Activated naive CD4-positive, alpha-beta T cell (primary cell): ENCODE results near the gene SSTR5.
"Not testable (repeated sequence)": the region's sequence is repeated elsewhere in the genome, so short reads cannot be mapped to it uniquely, and the experiment has no call there.

Experiments used
- DNase-seq, 4 experiments: peaks; one replicate each; lab custom pipeline; 2025; lab: John Stamatoyannopoulos, UW

The SSTR5 gene

DNA sequence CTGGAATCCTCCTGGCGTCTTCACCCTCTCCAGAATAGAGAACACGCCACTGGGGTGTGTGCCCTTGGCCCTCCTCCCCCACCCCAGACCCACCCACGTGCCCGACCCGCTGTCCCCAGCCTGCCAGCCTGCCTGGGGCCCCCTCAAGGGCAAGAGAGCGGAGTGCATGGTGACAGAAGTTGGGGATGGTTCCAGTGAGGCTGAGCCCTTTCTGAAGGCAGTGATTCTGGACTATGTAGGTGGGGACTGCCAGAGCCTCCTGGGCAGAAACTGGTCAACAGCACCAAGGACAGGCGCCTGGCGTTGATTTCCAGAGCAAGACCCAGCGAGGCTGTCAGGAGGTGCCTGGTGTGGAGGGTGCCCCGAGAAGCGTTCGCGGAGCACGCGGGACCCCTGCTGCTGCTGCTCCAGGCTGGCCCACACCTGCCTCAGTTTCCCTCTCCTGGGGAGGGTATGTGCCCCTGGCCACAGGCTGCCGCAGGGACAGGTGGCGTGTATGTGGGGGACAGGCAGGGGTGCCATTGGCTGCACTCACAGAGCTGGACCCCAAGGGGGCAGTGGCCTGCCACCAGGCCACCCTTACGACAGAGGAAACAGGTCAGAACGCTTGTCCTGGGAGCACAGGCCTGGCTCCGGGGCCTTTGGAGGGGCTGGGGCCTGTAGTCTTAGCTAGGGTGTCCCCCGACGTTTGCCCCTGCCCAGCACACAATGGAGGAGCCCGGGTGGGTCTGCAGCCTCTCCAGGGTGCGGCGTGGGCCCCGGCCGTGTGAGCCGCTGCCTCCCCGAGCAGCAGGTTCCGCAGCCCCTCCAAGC lies 1.2 kb downstream of the SSTR5 start:
- DNase-seq, result no peak

DNA sequence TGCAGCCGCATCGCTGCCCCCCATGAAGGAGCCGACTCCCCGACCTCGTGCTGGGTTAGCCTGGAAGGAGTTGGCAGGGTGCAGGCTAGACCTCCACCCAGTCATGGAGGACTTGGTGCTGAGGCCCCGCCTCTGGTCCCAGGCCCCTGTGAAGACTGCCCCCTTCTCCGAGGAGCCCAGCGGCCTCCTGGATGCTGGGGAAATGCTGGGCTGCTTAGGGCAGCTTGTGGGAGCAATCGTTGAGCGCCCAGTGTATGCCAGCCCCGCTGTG lies 1.8 kb downstream of the SSTR5 start:
- DNase-seq, result no peak

GRCh38 chr16:1075546-1075945 lies 3.0 kb downstream of the SSTR5 start:
- no peak for DNase-seq

GRCh38 chr16:1076801-1077576 lies 4.4 kb downstream of the SSTR5 start:
- no peak for DNase-seq

DNA sequence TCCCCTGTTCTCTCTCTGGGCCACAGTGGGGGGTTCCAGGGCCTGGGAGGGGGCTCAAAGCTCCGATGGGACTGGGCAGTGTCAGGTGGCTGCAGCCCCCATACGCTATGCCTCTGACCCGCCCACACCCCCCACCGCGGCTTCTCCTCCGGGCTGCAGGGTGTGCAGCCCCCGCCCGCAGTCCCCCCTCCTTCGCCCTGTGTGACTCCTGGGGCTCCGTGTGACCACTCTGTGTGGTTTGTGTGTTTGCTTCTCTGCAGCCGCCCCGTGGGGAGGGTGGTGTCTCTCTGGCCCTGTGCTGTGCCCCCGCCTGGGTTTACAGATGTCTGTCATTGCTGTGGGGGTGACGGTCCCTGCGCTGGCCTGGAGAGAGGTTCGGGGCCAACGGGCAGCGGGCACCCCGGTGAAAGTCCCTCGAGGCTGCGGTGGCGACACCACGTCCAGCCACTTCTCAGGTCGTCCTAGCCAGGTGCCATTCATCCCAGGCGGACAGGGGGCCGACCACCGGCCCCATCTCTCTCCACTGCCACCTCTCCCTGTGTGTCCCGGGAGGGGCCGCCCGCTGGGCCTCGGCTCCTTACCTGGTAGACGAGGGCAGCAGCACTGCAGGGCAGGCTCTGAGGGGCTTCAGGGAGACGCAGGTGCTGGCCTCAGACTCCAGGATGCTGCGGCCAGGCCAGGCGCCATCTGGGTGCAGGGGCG lies 5.5 kb downstream of the SSTR5 start:
- DNase-seq, result no peak

GRCh38 chr16:1078579-1079021 lies 6.1 kb downstream of the SSTR5 start:
- DNase-seq, result no peak

DNA sequence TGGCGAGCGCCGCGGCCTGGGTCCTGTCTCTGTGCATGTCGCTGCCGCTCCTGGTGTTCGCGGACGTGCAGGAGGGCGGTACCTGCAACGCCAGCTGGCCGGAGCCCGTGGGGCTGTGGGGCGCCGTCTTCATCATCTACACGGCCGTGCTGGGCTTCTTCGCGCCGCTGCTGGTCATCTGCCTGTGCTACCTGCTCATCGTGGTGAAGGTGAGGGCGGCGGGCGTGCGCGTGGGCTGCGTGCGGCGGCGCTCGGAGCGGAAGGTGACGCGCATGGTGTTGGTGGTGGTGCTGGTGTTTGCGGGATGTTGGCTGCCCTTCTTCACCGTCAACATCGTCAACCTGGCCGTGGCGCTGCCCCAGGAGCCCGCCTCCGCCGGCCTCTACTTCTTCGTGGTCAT lies 6.8 kb downstream of the SSTR5 start:
- DNase-seq, result no peak

DNA sequence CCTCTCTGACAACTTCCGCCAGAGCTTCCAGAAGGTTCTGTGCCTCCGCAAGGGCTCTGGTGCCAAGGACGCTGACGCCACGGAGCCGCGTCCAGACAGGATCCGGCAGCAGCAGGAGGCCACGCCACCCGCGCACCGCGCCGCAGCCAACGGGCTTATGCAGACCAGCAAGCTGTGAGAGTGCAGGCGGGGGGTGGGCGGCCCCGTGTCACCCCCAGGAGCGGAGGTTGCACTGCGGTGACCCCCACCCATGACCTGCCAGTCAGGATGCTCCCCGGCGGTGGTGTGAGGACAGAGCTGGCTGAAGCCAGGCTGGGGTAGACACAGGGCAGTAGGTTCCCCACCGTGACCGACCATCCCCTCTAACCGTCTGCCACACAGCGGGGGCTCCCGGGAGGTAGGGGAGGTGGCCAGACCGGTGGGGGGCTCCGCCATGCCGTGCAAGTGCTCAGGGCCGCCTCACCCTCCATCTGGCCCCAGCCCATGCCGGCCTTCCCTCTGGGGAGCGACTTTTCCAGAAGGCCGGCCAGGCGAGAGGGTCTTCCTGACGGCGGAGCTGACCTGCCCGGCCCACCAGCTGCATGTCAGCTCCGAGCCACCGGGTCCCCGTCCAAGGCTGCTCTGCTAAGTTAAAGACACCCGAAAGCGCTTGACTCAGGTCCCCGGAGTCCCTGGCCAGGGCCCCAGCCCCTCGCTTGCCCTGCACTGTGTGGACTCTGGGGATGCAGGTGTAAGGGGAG lies 7.4 kb downstream of the SSTR5 start:
- DNase-seq, result no peak

- no peak for DNase-seq
These were observed 8.5 kb downstream of the SSTR5 start for GRCh38 chr16:1080801-1081733.

GRCh38 chr16:1081734-1082265 lies 9.3 kb downstream of the SSTR5 start:
- no peak for DNase-seq

DNA sequence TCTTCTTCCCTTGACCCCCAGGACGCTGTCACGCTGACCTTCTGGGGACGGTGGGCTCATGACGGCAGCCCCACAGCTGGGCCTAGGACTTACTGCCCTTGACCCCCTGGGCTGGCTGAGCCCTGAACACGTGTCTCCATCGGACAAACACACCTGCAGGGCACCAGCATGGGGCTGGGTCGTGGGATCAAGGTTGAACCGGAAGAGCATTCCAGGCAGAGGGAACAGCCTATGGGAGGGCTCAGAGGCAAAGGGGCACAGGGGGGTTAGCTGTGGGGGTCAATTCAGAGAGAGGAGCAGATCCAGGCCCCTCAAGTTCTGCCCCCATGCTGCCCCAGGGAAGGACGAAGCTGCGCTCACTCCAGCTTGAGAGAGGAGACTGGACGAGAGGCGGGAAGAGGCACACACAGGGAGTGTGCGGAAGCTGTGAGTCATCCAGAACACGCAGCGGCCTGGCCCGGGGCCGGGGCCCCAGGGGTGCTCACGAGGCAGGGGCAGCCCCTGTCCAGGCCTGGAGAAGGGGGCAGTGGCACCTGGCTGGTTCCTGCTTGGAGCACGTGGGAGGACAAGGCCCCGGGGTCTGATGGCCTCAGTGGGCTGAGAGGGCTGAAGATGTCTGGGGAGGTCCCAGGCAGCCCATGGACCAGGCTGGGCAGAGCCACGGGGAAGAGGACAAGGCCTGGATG lies 9.9 kb downstream of the SSTR5 start:
- no peak for DNase-seq

- DNase-seq, result no peak
These were observed 10.6 kb downstream of the SSTR5 start for GRCh38 chr16:1082952-1083675.

- DNase-seq, result no peak
These were observed 12.4 kb downstream of the SSTR5 start for GRCh38 chr16:1084971-1085370.

DNA sequence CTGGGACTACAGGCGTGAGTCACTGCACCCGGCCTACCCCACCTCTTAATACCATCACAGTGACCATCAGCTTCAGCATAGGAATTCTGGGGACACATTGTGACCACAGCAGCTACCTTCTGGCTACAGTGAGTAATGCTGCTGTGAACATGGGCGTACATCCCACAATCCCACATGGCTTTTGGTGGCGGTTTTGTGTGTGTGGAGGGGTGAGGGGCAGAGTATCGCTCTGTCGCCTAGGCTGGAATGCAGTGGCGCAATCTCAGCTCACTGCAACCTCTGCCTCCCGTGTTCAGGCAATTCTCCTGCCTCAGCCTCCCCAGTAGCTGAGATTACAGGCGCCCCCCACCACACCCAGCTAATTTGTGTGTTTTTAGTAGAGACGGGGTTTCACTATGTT lies 13.9 kb downstream of the SSTR5 start:
- not testable (repeated sequence) for DNase-seq

DNA sequence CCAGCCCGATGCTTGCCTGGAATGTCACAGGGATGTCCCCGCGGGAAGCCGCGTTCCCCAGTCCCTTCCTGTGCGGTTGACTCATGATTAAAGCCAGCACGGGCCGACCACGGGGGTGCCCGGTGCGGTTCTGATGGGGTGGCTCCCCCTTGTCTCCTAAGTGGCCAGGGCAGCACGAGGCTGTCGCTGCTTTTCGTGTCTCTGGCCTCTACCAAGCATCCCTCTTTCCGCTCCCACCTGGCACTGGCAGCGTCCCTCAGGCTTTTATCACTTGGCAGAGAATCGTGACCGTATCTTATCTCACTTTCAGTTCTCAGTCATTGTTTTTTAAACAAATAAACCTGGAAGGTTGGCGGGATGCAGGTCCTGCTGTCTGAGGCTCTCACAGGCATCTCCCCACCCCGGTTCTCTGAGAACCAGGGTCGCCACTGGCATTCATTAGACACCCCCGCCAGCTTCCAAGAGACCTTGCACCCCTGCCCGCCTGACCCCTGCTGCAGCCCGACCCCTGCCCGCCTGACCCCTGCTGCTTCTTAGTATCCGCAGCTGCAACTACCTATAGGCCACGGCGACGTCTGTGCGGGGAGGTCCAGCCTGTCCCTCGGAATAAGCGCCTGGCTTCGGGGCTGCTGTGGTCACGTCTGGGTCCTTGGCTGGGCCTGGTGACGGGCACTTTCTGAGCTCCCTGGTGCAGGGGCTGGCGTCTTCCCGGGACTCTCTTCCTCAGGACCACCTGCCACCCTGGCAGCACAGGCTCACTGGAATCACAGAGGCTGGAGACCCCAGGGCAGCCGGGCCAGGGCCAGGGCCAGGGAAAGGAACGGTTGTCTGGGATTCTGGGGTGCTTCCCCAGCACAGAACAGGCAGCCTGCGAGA lies 16.0 kb downstream of the SSTR5 start:
- no peak for DNase-seq

DNA sequence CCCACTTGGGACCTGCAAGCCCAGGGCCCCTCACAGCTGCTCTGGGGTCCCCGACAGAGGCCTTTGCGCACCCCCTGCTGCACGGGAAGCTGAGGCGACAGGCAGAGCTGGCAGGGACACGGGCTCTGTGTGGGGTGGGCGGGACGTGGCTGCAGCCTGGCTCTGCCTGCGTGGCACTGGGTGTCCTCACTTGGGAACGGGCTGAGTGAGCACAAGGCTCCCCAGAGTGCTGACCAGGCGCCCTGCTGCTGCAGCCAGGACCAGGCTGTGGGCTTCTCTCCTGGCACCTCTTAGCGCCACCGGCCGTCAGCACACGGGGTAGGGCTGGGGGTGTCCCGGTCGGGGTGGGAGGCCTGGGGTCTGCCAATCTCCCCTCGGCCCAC lies 16.9 kb downstream of the SSTR5 start:
- no peak for DNase-seq

DNA sequence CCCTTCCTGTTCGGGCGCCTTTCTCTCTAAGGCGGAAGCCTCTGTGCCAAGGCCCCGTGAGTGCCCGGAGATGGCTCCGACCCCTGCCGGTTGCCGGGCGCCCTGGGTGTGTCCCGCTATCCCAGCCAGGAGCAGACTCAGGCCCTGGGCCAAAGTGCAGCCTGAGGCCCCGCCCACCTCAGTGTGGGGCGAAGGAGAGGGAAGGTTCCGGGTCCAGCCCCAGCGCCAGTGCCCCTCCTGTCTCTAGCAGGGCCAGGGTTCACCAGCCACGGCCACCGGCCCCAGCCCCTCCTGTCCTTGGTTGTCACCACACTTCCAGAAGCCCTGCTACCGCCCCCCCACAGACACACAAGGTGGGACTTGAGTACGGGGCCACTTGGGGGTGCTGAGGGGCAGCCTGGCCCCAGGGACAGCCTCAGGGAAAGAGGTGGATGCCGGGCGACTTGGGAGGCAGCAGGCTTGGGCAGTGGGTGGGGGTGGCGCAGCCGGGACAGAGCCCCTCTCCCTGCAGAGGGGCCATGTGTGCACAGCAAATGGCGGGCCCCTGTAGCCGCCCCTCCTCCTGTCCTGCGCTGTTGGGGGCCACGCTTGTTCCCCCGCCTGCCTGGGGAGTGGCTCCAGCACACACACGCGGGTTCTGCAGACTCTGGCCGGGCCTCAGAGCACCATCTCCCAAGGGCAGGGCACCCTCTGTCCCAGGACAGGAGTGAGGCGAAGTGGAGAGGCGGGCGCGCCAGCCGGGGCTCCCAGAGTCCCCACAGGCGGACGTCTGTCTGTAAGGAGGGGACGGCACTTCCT lies 17.5 kb downstream of the SSTR5 start:
- DNase-seq, result no peak
